A549 (cell line): ENCODE results near the gene RETREG1. TPM values are rescaled to one million over a fixed set of nuclear protein-coding genes. Genes with fewer than 3 reads are reported as not detected.
"Not testable (repeated sequence)": the region's sequence is repeated elsewhere in the genome, so short reads cannot be mapped to it uniquely, and the experiment has no call there.

Experiments
- ATAC-seq, 2 experiments: fragments of 200-7000 bp in 1 of 2; fragments of >200 bp in 1 of 2; cut with Nextera tagmentation in 1 of 2; cut with Tn5 transposase in 1 of 2; 3 replicates each; pipeline versions ENCODE4 v1.8.0 to v1.9.1; 2018 to 2020; ENCODE audit warnings: mild to moderate bottlenecking in 1 of 2, moderate library complexity in 1 of 2
- CTCF ChIA-PET: fragments of 300-600 bp; sonication (Branson Sonifier 250); formaldehyde crosslinking; extraction: SDS; loops from one replicate; lab custom pipeline; 2021; ENCODE audit warnings: antibody characterized with exemption, inconsistent platforms; lab: Yijun Ruan, JAX
- POLR2A ChIA-PET: fragments of 350-600 bp; formaldehyde crosslinking; extraction: SDS; loops from one replicate; lab custom pipeline; 2021; ENCODE audit warnings: antibody characterized with exemption, inconsistent platforms; lab: Yijun Ruan, JAX
- DNase-seq, 2 experiments: peaks; one replicate each; pipeline versions ENCODE4 v3.0.0 to v3.0.0-alpha.2; 2011 to 2016; ENCODE audit warnings: low read depth in 1 of 2, low spot score in 1 of 2
- FAIRE-seq: peaks from 2 replicates; lab custom pipeline; 2011; peaks lifted over from hg19 to GRCh38; lab: Jason Lieb, UNC
- H3K27ac ChIP-seq, 2 experiments: fragments of >200 bp; sonication (Bioruptor Twin); formaldehyde crosslinking; 3 replicates each; pipeline ENCODE4 v1.5.1; 2016 to 2017
- H3K4me1 ChIP-seq: fragments of >200 bp; sonication (Bioruptor Twin); formaldehyde crosslinking; 3 replicates; pipeline ENCODE4 v1.6.1; 2016
- H3K4me2 ChIP-seq: fragments of >200 bp; sonication (Bioruptor Twin); formaldehyde crosslinking; 3 replicates; pipeline ENCODE4 v1.6.1; 2016
- H3K4me3 ChIP-seq: fragments of >200 bp; sonication (Bioruptor Twin); formaldehyde crosslinking; 3 replicates; pipeline ENCODE4 v1.5.1; 2016
- H3K9me3 ChIP-seq: fragments of >200 bp; sonication (Bioruptor Twin); formaldehyde crosslinking; 3 replicates; pipeline ENCODE4 v1.6.1; 2016
- ATOH8 ChIP-seq: fragments of 250-450 bp; sonication (Bioruptor Pico); IDR thresholded peaks from 2 replicates; pipeline ENCODE4 v1.5.0; 2020; ENCODE audit warnings: low read depth, mild to moderate bottlenecking, moderate library complexity
- BHLHE40 ChIP-seq: IDR thresholded peaks from 2 replicates; pipeline ENCODE4 v1.6.1; 2012; ENCODE audit warnings: low read depth, low read length, inconsistent platforms
- CBX2 ChIP-seq: fragments of 200-600 bp; sonication (generic); IDR thresholded peaks from 2 replicates; pipeline ENCODE4 v1.6.1; 2016; ENCODE audit warnings: low read depth, mild to moderate bottlenecking, borderline replicate concordance
- CEBPB ChIP-seq, 2 experiments: fragments of >200 bp in 1 of 2; sonication (Bioruptor Twin) in 1 of 2; formaldehyde crosslinking in 1 of 2; IDR thresholded peaks; 2 replicates each; pipeline ENCODE4 v1.6.1; 2012 to 2016
- CHD2 ChIP-seq: fragments of 150-350 bp; IDR thresholded peaks from 2 replicates; pipeline ENCODE4 v1.6.1; 2014; ENCODE audit warnings: low read length; ENCODE audit not compliant: partially characterized antibody
- CHD4 ChIP-seq: fragments of 200-600 bp; sonication (generic); IDR thresholded peaks from 2 replicates; pipeline ENCODE4 v1.6.1; 2016; ENCODE audit warnings: antibody characterized with exemption, mild to moderate bottlenecking, borderline replicate concordance
- E2F6 ChIP-seq: IDR thresholded peaks from 2 replicates; pipeline ENCODE4 v1.6.1; 2012; ENCODE audit warnings: low read depth, borderline replicate concordance
- FOSL2 ChIP-seq, 2 experiments: fragments of 450-650 bp in 1 of 2; fragments of >200 bp in 1 of 2; sonication (Bioruptor Twin) in 1 of 2; formaldehyde crosslinking; IDR thresholded peaks; 2 replicates each; pipeline versions ENCODE4 v1.5.0 to v1.6.1; 2016 to 2020; ENCODE audit warnings: mild to moderate bottlenecking in 1 of 2, moderate library complexity in 1 of 2
- GATA3 ChIP-seq: IDR thresholded peaks from 2 replicates; pipeline ENCODE4 v1.6.1; 2012; ENCODE audit warnings: borderline replicate concordance
- HEYL ChIP-seq: fragments of 250-450 bp; sonication (Bioruptor Pico); IDR thresholded peaks from 2 replicates; pipeline ENCODE4 v1.8.0; 2021; ENCODE audit warnings: mild to moderate bottlenecking, moderate library complexity
- HOXB13 ChIP-seq: fragments of 250-450 bp; sonication (Bioruptor Pico); IDR thresholded peaks from 2 replicates; pipeline ENCODE4 v1.5.0; 2020; ENCODE audit warnings: low read depth, mild to moderate bottlenecking, moderate library complexity
- HOXB5 ChIP-seq: fragments of 250-450 bp; sonication (Bioruptor Pico); IDR thresholded peaks from 2 replicates; pipeline ENCODE4 v1.5.0; 2020; ENCODE audit warnings: mild to moderate bottlenecking, moderate library complexity
- KDM1A ChIP-seq: fragments of 200-600 bp; sonication (generic); IDR thresholded peaks from 2 replicates; pipeline ENCODE4 v1.6.1; 2016; ENCODE audit warnings: low read depth, mild to moderate bottlenecking
- MAFK ChIP-seq: fragments of 450-650 bp; IDR thresholded peaks from 2 replicates; pipeline ENCODE4 v1.6.1; 2014; ENCODE audit not compliant: partially characterized antibody
- MAZ ChIP-seq: fragments of 150-350 bp; IDR thresholded peaks from 2 replicates; pipeline ENCODE4 v1.6.1; 2014; ENCODE audit warnings: antibody characterized with exemption, low read depth, low read length, borderline replicate concordance
- MYC ChIP-seq: IDR thresholded peaks from 2 replicates; pipeline ENCODE4 v1.6.1; 2012; ENCODE audit warnings: mild to moderate bottlenecking, inconsistent platforms, low read length, improper control_type of control experiment, borderline replicate concordance
- NPAS2 ChIP-seq: fragments of 250-450 bp; sonication (Bioruptor Pico); IDR thresholded peaks from 2 replicates; pipeline ENCODE4 v1.8.0; 2022; ENCODE audit warnings: mild to moderate bottlenecking, moderate library complexity, borderline replicate concordance
- RCOR1 ChIP-seq: fragments of 150-350 bp; IDR thresholded peaks from 2 replicates; pipeline ENCODE4 v1.6.1; 2014; ENCODE audit warnings: antibody characterized with exemption, low read length, low read depth
- SMC3 ChIP-seq: fragments of >200 bp; sonication (Bioruptor Twin); formaldehyde crosslinking; IDR thresholded peaks from 3 replicates; pipeline ENCODE4 v1.6.1; 2018; ENCODE audit warnings: inconsistent platforms
- TFCP2L1 ChIP-seq: fragments of 250-450 bp; sonication (Bioruptor Pico); IDR thresholded peaks from 2 replicates; pipeline ENCODE4 v1.5.0; 2021; ENCODE audit warnings: mild to moderate bottlenecking
- ZNF302 ChIP-seq: fragments of 250-450 bp; sonication (Bioruptor Pico); IDR thresholded peaks from 2 replicates; pipeline ENCODE4 v1.9.0; 2021; ENCODE audit warnings: inconsistent platforms, mild to moderate bottlenecking, moderate library complexity
- WGBS: methylation state at CpG from one replicate; pipeline ENCODE4 v1.1.6; 2017; ENCODE audit errors: missing lambda C conversion rate; 5-methylcytosine and 5-hydroxymethylcytosine counted together
- polyA plus RNA-seq, 4 experiments: library from polyadenylated mRNA; depleted of rRNA in 3 of 4; stranded (reverse); fragments of >200 nt; fragmentation: RNase III in 1 of 4; extraction: RNeasy Plus Mini Kit Qiagen cat#74134 plus additional on column Dnase treatment in 1 of 4; gene quantifications; 2 replicates in 3 of 4; 3 replicates in 1 of 4; pipeline ENCODE4 v1.2.3, GENCODE V29; 2011 to 2017
- TF ChIP-seq, protein P1 (sequence below): fragments of 150-350 bp; IDR thresholded peaks from 2 replicates; pipeline ENCODE4 v1.6.1; 2014; ENCODE audit warnings: low read depth, mild to moderate bottlenecking, low read length

RETREG1 gene
- polyA plus RNA-seq, 2 of the 4 experiments (the other 2 are of a cell fraction): 2.1 to 3.4 TPM

- no peak overlapping the region for H3K27ac ChIP-seq
- no peaks in the 10 kb centered on the region for H3K9me3 ChIP-seq
- WGBS: 69% methylated on average over 4 of the region's 4 CpGs
- H3K4me3 ChIP-seq: no peak overlapping the region
- POLR2A ChIA-PET: interaction anchor here (1.2 kb wide), 1 partner anchor 80 kb away, joined by 3 read pairs; no protein-coding TSS in a partner anchor
- no peak overlapping the region for H3K4me2 ChIP-seq
- CTCF ChIA-PET: no interaction called here
- 0 out of 3 replicates have a peak, but pooled peaks cover 3% of the 10 kb centered on the region for H3K4me1 ChIP-seq
- ATAC-seq (no peak), FAIRE-seq (no peak), DNase-seq (no peak)
- TF ChIP-seq RCOR1 (no peak), CHD2 (no peak), HOXB5 (CRISPR knock-in tag) (no peak), ATOH8 (CRISPR knock-in tag) (no peak), TFCP2L1 (CRISPR knock-in tag) (no peak), KDM1A (no peak), CEBPB (IDR thresholded peaks at IDR 0.05) (no peak), FOSL2 (IDR thresholded peaks at IDR 0.05) (no peak), FOSL2 (CRISPR knock-in tag; IDR thresholded peaks at IDR 0.05) (no peak), ZNF302 (CRISPR knock-in tag) (no peak)
Measured at GRCh38 chr5:16546732-16547131, 70.1 kb downstream of the RETREG1 start.

GRCh38 chr5:16544607-16545374 lies 72.0 kb downstream of the RETREG1 start:
- DNase-seq (no peak), ATAC-seq (0 out of 6 replicates have a peak, but pooled peaks of 1 of the 2 experiments have one; percentile 21), FAIRE-seq (no peak)
- Histone ChIP-seq H3K4me3 (no peak overlapping the region), H3K4me2 (no peak overlapping the region), H3K9me3 (no peaks in the 10 kb centered on the region), H3K4me1 (peaks cover 6% of the 10 kb centered on the region; the same call in 2 of the 3 replicates), H3K27ac (no peak overlapping the region)
- TF ChIP-seq MAFK: no peak
- no peak for TF ChIP-seq ATOH8 (CRISPR knock-in tag)
- TF ChIP-seq HOXB5 (CRISPR knock-in tag): no peak
- TF ChIP-seq BHLHE40: no peak
- no peak for TF ChIP-seq CHD4
- no peak for TF ChIP-seq HEYL (CRISPR knock-in tag)
- TF ChIP-seq NPAS2 (CRISPR knock-in tag): no peak
- no peak for TF ChIP-seq CBX2
- ChIA-PET CTCF (interaction anchor here (1.0 to 1.8 kb wide), 6 partner anchors 8 to 56 kb away, joined by 4 to 7 read pairs (median 4); no protein-coding TSS in a partner anchor), POLR2A (no interaction called here)
- 69% methylated on average over 4 of the region's 4 CpGs for WGBS

DNA sequence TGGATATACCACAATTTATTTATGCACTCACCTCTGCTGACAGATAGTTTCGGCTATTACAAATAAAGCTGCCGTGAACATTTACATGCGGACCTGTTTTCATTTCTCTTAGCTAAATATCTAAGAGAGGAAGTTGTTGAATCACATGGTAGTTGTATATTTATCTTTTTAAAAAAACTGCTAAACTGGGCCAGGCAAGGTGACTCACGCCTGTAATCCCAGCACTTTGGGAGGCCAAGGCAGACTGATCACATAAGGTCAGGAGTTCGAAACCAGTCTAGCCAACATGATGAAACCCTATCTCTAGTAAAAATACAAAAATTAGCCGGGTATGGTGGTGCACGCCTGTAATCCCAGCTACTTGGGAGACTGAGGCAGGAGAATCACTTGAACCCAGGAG lies 73.6 kb downstream of the RETREG1 start:
- DNase-seq, H3K27ac ChIP-seq, H3K9me3 ChIP-seq, H3K4me2 ChIP-seq, H3K4me3 ChIP-seq, POLR2A ChIA-PET, ATAC-seq, FAIRE-seq: not testable (repeated sequence)
- peaks cover 19% of the 10 kb centered on the region for H3K4me1 ChIP-seq
- 61% methylated on average over 7 of the region's 7 CpGs for WGBS
- CTCF ChIA-PET: interaction anchor here (1.2 kb wide), 1 partner anchor 9 kb away, joined by 4 read pairs; no protein-coding TSS in a partner anchor

DNA sequence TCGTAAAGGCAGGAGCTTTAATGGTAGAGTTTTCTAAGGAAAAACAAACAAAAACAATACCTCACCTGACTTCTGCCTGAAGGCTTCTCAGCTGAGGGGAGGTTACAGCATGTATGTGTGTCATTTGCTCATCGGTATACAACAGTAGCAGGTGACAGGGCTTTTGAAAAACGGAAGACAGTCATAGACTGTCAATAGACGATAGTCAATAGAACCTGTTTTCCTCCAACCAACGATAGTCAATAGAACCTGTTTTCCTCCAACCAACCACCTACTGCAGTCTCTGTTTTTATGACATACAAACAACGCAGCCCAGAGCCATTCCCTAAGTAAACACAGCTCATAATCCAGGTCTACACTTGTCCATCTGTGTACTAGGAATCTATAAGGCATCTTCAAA lies 74.6 kb downstream of the RETREG1 start:
- Histone ChIP-seq H3K4me1 (peaks cover 19% of the 10 kb centered on the region), H3K4me3 (no peak overlapping the region), H3K4me2 (no peak overlapping the region), H3K9me3 (no peaks in the 10 kb centered on the region), H3K27ac (no peak overlapping the region)
- no peak for TF ChIP-seq FOSL2 (IDR thresholded peaks at IDR 0.05)
- TF ChIP-seq FOSL2 (CRISPR knock-in tag; IDR thresholded peaks at IDR 0.05): no peak
- TF ChIP-seq HEYL (CRISPR knock-in tag): no peak
- TF ChIP-seq, protein P1, sequence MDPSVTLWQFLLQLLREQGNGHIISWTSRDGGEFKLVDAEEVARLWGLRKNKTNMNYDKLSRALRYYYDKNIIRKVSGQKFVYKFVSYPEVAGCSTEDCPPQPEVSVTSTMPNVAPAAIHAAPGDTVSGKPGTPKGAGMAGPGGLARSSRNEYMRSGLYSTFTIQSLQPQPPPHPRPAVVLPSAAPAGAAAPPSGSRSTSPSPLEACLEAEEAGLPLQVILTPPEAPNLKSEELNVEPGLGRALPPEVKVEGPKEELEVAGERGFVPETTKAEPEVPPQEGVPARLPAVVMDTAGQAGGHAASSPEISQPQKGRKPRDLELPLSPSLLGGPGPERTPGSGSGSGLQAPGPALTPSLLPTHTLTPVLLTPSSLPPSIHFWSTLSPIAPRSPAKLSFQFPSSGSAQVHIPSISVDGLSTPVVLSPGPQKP: no peak
- no peak for TF ChIP-seq HOXB13 (CRISPR knock-in tag)
- no peak for TF ChIP-seq E2F6
- no peak for TF ChIP-seq CHD2
- TF ChIP-seq MYC: no peak
- TF ChIP-seq ATOH8 (CRISPR knock-in tag): no peak
- TF ChIP-seq GATA3: no peak
- TF ChIP-seq MAZ: no peak
- TF ChIP-seq SMC3: no peak
- FAIRE-seq (no peak), ATAC-seq (no peak), DNase-seq (no peak)
- WGBS: 61% methylated on average over 6 of the region's 6 CpGs
- ChIA-PET CTCF (interaction anchor here (0.6 to 1.2 kb wide), 4 partner anchors 8 to 52 kb away, joined by 3 to 4 read pairs (median 4); no protein-coding TSS in a partner anchor), POLR2A (no interaction called here)
